Endodermal cell (in vitro differentiated cells): ENCODE measurements around the gene C5orf58. TPM values are rescaled to one million over a fixed set of nuclear protein-coding genes. Genes with fewer than 3 reads are reported as not detected.

Source experiments
- DNase-seq: peaks from one replicate; pipeline ENCODE4 v3.0.0-alpha.2; 2017
- H3K27ac ChIP-seq: 2 replicates; pipeline ENCODE4 v1.5.1; 2013; ENCODE audit warnings: mild to moderate bottlenecking, low read depth, low read length, moderate library complexity
- H3K27me3 ChIP-seq: 2 replicates; pipeline ENCODE4 v1.6.1; 2013; ENCODE audit warnings: mild to moderate bottlenecking, low read length, moderate library complexity; ENCODE audit not compliant: insufficient read depth, control insufficient read depth, poor library complexity, severe bottlenecking
- H3K36me3 ChIP-seq: 2 replicates; pipeline ENCODE4 v1.7.0; 2013; ENCODE audit warnings: mild to moderate bottlenecking, low read length, moderate library complexity; ENCODE audit not compliant: control insufficient read depth, insufficient read depth
- H3K4me1 ChIP-seq: one replicate; pipeline ENCODE4 v1.7.0; 2013; ENCODE audit warnings: low read length; ENCODE audit not compliant: control insufficient read depth, insufficient read depth
- H3K4me3 ChIP-seq: 2 replicates; pipeline ENCODE4 v1.5.1; 2013; ENCODE audit warnings: mild to moderate bottlenecking, low read length, moderate library complexity
- H3K9ac ChIP-seq: 2 replicates; pipeline ENCODE4 v1.6.1; 2013; ENCODE audit warnings: mild to moderate bottlenecking, low read length, moderate library complexity; ENCODE audit not compliant: poor library complexity, severe bottlenecking; ENCODE audit errors: extremely low read depth
- H3K9me3 ChIP-seq: 2 replicates; pipeline ENCODE4 v1.6.1; 2013; ENCODE audit warnings: mild to moderate bottlenecking, low read length, moderate library complexity; ENCODE audit not compliant: control insufficient read depth
- H3K27ac Mint-ChIP-seq: 2 replicates; pipeline ENCODE4 v1.8.0; 2020; ENCODE audit warnings: mixed read lengths
- H3K27me3 Mint-ChIP-seq: 2 replicates; pipeline ENCODE4 v1.8.0; 2021; ENCODE audit warnings: mild to moderate bottlenecking, mixed read lengths; ENCODE audit not compliant: insufficient read depth
- H3K36me3 Mint-ChIP-seq: 2 replicates; pipeline ENCODE4 v1.8.0; 2020; ENCODE audit warnings: low read depth, mixed read lengths
- H3K4me1 Mint-ChIP-seq: 2 replicates; pipeline ENCODE4 v1.8.0; 2020; ENCODE audit warnings: mixed read lengths
- H3K4me3 Mint-ChIP-seq: 2 replicates; pipeline ENCODE4 v1.8.0; 2020; ENCODE audit warnings: mild to moderate bottlenecking, moderate library complexity, mixed read lengths
- H3K9me3 Mint-ChIP-seq: 2 replicates; pipeline ENCODE4 v1.8.0; 2020; ENCODE audit warnings: mild to moderate bottlenecking, mixed read lengths
- WGBS, 2 experiments: methylation state at CpG; one replicate each; pipeline versions ENCODE4 v1.1.5 to v1.1.7; 2013; ENCODE audit warnings: missing lambda C conversion rate in 2 of 2, mixed read lengths in 1 of 2; ENCODE audit not compliant: insufficient coverage in 1 of 2, insufficient read length in 1 of 2; 5-methylcytosine and 5-hydroxymethylcytosine counted together
- total RNA-seq, 2 donors: library from RNA; stranded (reverse); fragmentation: NEBNext Ultra II Directional in 1 of 2; extraction: Animal tissue kit (Norgen Biotek cat#: 25700) in 1 of 2; gene quantifications; 2 replicates in 1 of 2; 3 replicates in 1 of 2; pipeline ENCODE4 v1.2.1, GENCODE V29; 2021
- TF ChIP-seq, protein P1 (sequence below): fragments of 200-600 bp; sonication (generic); conservative IDR thresholded peaks from 2 replicates; pipeline ENCODE4 v1.5.0; 2021; ENCODE audit warnings: antibody characterized with exemption, mild to moderate bottlenecking

C5orf58 gene
- total RNA-seq, 2 donors from 2014 or later = 0.95 TPM; not detected in 1

DNA sequence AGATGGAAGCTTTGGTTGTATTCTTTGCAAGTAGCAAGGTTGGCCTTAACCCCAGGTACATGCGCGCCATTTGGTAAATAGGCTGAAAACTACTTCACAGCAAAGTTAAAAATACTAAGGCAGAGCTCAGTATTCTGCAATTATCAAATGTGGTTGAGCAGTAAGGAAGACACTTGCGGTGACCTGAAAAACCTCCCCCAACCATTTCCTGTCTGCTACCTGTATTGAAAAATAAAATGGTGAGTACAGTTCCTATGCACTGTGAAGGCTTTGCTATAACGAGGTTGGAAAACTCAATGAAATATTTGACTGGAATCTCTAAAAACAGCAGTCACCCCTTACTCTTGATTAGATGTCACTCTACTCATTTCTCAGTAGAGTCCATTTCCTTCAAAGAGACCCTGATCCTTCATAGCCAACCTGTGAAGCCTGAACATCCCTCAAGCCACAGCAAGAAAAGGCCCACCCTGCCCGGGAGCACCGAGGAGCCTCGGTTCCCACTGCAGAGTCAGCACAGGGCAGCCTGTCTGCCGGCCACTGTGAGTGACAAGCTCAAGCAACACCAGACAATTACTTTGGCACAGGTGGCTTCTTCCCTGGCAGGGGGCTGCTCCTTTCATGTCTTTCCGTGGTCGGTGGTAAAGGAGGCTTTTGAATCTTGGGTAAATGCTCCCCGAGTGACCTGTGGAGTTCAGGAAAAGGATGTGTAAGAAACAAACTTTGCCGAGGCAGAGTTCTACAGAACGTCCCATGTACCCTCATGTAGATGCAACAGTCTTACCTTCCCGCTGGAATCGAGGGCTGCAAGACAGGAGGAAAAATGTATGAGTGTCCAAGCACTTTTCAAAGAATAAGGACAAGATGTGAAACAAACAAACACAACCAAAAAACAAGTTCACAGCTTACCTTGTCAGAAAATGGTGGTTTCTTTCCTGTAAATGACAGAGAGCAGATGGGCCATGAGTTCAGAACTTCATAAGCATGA is 29.6 kb downstream of the C5orf58 start:
- TF ChIP-seq, protein P1, sequence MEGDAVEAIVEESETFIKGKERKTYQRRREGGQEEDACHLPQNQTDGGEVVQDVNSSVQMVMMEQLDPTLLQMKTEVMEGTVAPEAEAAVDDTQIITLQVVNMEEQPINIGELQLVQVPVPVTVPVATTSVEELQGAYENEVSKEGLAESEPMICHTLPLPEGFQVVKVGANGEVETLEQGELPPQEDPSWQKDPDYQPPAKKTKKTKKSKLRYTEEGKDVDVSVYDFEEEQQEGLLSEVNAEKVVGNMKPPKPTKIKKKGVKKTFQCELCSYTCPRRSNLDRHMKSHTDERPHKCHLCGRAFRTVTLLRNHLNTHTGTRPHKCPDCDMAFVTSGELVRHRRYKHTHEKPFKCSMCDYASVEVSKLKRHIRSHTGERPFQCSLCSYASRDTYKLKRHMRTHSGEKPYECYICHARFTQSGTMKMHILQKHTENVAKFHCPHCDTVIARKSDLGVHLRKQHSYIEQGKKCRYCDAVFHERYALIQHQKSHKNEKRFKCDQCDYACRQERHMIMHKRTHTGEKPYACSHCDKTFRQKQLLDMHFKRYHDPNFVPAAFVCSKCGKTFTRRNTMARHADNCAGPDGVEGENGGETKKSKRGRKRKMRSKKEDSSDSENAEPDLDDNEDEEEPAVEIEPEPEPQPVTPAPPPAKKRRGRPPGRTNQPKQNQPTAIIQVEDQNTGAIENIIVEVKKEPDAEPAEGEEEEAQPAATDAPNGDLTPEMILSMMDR = no peak
- Mint-ChIP-seq H3K36me3 (no peaks in the 10 kb centered on the region), H3K4me1 (peaks cover 3% of the 10 kb centered on the region), H3K4me3 (no peak overlapping the region), H3K27ac (no peak overlapping the region), H3K9me3 (no peaks in the 10 kb centered on the region), H3K27me3 (peaks cover 8% of the 10 kb centered on the region)
- no peaks in the 10 kb centered on the region for H3K9me3 ChIP-seq
- no peaks in the 10 kb centered on the region for H3K4me1 ChIP-seq
- no peak overlapping the region for H3K27ac ChIP-seq
- no peak for DNase-seq
- H3K9ac ChIP-seq = no peak overlapping the region
- WGBS, 2 experiments = 77 to 89% methylated on average over 10 to 15 of the region's 15 CpGs
- no peak overlapping the region for H3K4me3 ChIP-seq
- H3K36me3 ChIP-seq = no peaks in the 10 kb centered on the region
- peaks cover 8% of the 10 kb centered on the region for H3K27me3 ChIP-seq

DNA sequence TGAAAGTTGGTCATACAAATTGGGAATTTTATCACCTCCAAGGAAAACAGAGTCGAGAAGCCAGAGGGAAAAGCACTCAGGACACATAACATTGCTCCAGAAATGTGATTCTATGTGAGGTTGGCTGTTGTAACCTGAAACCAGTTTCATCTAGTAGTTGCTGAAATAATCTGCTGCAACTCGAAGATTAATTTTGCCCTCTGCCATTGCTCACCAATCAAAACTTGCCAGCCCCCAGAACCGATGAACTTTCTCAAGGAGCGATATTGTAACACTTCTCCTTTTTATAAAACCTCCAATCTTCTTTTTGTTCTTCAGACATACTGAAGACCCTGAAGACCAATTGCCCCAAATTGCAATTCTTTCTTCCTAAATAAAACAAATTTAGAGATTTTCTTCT is 31.1 kb downstream of the C5orf58 start:
- 91 to 100% methylated on average over 4 of the region's 4 CpGs for WGBS, 2 experiments
- Mint-ChIP-seq H3K36me3 (no peaks in the 10 kb centered on the region), H3K27me3 (peaks cover 12% of the 10 kb centered on the region), H3K9me3 (no peaks in the 10 kb centered on the region), H3K4me1 (peaks cover 3% of the 10 kb centered on the region), H3K4me3 (no peak overlapping the region), H3K27ac (no peak overlapping the region)
- Histone ChIP-seq H3K4me3 (no peak overlapping the region), H3K4me1 (no peaks in the 10 kb centered on the region), H3K9me3 (no peaks in the 10 kb centered on the region), H3K9ac (no peak overlapping the region), H3K27me3 (peaks cover 10% of the 10 kb centered on the region), H3K27ac (no peak overlapping the region), H3K36me3 (no peaks in the 10 kb centered on the region)
- DNase-seq = no peak
- TF ChIP-seq, protein P1 = no peak

DNA sequence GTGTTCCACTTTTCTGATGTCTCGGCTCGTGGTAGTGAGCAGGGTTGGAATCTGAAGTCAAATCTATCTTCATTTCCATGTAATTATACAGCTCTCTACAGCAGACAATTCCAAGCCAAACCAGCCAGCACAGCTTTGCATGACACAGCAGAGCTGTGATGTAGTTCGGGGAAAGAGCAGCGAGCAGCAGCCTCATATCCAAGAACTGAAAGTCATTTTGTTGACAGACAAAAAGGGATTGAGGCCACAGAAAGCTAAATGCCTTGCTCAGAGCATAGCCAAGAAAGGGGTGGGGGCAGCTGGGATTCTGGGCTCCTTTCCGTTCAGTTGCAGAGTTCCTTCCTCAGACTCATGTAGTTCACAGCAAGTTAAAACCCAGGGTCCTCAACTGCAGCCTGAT is 32.7 kb downstream of the C5orf58 start:
- H3K9me3 ChIP-seq = no peaks in the 10 kb centered on the region
- WGBS, 2 experiments = 44 to 59% methylated on average over 5 of the region's 5 CpGs
- H3K4me1 ChIP-seq = no peaks in the 10 kb centered on the region
- H3K27ac ChIP-seq = no peak overlapping the region
- H3K4me3 ChIP-seq = no peak overlapping the region
- no peak for DNase-seq
- peaks cover 12% of the 10 kb centered on the region for H3K27me3 Mint-ChIP-seq
- TF ChIP-seq, protein P1 = no peak
- H3K36me3 Mint-ChIP-seq = no peaks in the 10 kb centered on the region
- no peak overlapping the region for H3K9ac ChIP-seq
- peaks cover 10% of the 10 kb centered on the region for H3K27me3 ChIP-seq
- no peak overlapping the region for H3K4me3 Mint-ChIP-seq
- no peaks in the 10 kb centered on the region for H3K9me3 Mint-ChIP-seq
- peaks cover 3% of the 10 kb centered on the region for H3K4me1 Mint-ChIP-seq
- H3K36me3 ChIP-seq = no peaks in the 10 kb centered on the region
- H3K27ac Mint-ChIP-seq = no peak overlapping the region
